Osteocyte (in vitro differentiated cells): ENCODE measurements around the gene EHD2. TPM values are rescaled to one million over a fixed set of nuclear protein-coding genes. Genes with fewer than 3 reads are reported as not detected.
"Not testable (repeated sequence)": the region's sequence is repeated elsewhere in the genome, so short reads cannot be mapped to it uniquely, and the experiment has no call there.

Experiments
- DNase-seq: peaks from one replicate; pipeline ENCODE4 v3.0.0; 2021; ENCODE audit warnings: mixed read lengths; ENCODE audit not compliant: unreplicated experiment; ENCODE audit errors: extremely low spot score
- H3K27ac Mint-ChIP-seq: one replicate; pipeline ENCODE4 v1.8.0; 2021; ENCODE audit warnings: mild to moderate bottlenecking, mixed read lengths; ENCODE audit not compliant: unreplicated experiment
- H3K27me3 Mint-ChIP-seq: one replicate; pipeline ENCODE4 v1.8.0; 2021; ENCODE audit warnings: mixed read lengths; ENCODE audit not compliant: unreplicated experiment
- H3K36me3 Mint-ChIP-seq: one replicate; pipeline ENCODE4 v1.8.0; 2021; ENCODE audit warnings: mixed read lengths; ENCODE audit not compliant: unreplicated experiment
- H3K4me1 Mint-ChIP-seq: one replicate; pipeline ENCODE4 v1.8.0; 2021; ENCODE audit warnings: mixed read lengths; ENCODE audit not compliant: unreplicated experiment
- H3K4me3 Mint-ChIP-seq: one replicate; pipeline ENCODE4 v1.8.0; 2021; ENCODE audit warnings: mild to moderate bottlenecking, moderate library complexity, mixed read lengths; ENCODE audit not compliant: unreplicated experiment
- H3K9me3 Mint-ChIP-seq: one replicate; pipeline ENCODE4 v1.8.0; 2021; ENCODE audit warnings: mixed read lengths; ENCODE audit not compliant: unreplicated experiment
- CTCF ChIP-seq: fragments of 200-600 bp; sonication (generic); IDR thresholded peaks from 2 replicates; pipeline ENCODE4 v1.5.0; 2021; ENCODE audit warnings: antibody characterized with exemption, mild to moderate bottlenecking, moderate library complexity
- long read RNA-seq: library from polyadenylated mRNA; unstranded; transcript quantifications from one replicate; pipeline ENCODE4 v2.0.0, GENCODE V29; 2021
- total RNA-seq: library from RNA; stranded (reverse); gene quantifications from 2 replicates; pipeline ENCODE4 v1.2.1, GENCODE V29; 2021

EHD2 gene, protein sequence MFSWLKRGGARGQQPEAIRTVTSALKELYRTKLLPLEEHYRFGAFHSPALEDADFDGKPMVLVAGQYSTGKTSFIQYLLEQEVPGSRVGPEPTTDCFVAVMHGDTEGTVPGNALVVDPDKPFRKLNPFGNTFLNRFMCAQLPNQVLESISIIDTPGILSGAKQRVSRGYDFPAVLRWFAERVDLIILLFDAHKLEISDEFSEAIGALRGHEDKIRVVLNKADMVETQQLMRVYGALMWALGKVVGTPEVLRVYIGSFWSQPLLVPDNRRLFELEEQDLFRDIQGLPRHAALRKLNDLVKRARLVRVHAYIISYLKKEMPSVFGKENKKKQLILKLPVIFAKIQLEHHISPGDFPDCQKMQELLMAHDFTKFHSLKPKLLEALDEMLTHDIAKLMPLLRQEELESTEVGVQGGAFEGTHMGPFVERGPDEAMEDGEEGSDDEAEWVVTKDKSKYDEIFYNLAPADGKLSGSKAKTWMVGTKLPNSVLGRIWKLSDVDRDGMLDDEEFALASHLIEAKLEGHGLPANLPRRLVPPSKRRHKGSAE
- total RNA-seq: 440 and 443 TPM in 2 replicates
- long read RNA-seq, partial matches to known transcripts: 0 of 29 reads
- long read RNA-seq, other reads (novel, unspliced or antisense): 26 of 29 reads

DNA sequence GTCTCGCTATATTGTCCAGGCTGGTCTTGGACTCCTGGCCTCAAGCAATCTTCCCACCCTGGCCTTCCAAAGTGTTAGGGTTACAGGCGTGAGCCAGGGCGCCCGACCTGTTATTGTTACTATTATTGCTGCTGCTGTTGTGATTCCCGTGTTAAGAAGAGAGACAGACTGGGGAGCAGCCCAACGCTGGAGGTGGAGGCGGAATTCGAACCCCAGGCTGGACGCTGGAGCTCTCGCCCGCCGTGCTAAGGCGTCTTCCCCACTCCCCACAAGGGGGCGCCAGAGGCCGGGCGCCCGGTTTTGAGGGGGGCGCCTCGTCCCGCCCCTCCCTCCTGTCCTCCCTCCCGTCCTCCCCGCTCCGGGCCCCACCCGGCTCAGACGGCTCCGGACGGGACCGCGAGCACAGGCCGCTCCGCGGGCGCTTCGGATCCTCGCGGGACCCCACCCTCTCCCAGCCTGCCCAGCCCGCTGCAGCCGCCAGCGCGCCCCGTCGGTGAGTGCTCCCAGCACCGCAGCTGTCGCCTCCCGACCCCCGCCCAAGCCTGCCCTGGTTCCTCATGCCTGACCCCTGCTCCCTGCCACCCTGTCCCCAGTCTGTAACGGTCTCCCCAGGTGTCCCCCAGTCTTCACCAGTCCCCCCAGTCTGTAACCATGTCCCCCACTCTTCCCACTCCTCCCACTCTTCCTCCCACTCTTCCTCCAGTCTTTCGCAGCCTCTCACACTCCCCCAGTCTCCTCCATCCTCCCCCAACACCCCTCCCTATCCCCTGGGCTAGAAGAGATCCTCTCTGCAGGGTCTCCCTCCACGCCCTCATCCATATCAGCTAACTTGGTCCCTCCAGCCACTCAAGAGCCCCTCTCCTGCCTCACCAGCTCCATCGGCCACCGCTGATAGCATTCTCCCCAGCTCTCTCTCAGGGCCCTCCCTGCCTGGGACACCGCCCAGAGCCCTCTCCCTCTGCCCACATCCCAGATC is at the start of gene EHD2:
Gene EHD2 (plus strand): TSS at position 377 of the 976 bp plus-strand sequence. CDS start 3,191 bp downstream, outside the sequence.
- H3K4me1 Mint-ChIP-seq: peaks cover 44% of the 10 kb centered on the region
- H3K27ac Mint-ChIP-seq: peak within 1 kb of the TSS; percentile 86
- H3K4me3 Mint-ChIP-seq: peak within 1 kb of the TSS; percentile 96
- peak; percentile 93 for DNase-seq
- no peaks in the 10 kb centered on the region for H3K9me3 Mint-ChIP-seq
- no peaks in the 10 kb centered on the region for H3K27me3 Mint-ChIP-seq
- peaks cover 27% of the 10 kb centered on the region for H3K36me3 Mint-ChIP-seq
- peak; percentile 100 for TF ChIP-seq CTCF

GRCh38 chr19:47663435-47663910 is 49.7 kb upstream of the EHD2 start:
- Mint-ChIP-seq H3K4me1 (peaks cover 27% of the 10 kb centered on the region), H3K27me3 (no peaks in the 10 kb centered on the region)

DNA sequence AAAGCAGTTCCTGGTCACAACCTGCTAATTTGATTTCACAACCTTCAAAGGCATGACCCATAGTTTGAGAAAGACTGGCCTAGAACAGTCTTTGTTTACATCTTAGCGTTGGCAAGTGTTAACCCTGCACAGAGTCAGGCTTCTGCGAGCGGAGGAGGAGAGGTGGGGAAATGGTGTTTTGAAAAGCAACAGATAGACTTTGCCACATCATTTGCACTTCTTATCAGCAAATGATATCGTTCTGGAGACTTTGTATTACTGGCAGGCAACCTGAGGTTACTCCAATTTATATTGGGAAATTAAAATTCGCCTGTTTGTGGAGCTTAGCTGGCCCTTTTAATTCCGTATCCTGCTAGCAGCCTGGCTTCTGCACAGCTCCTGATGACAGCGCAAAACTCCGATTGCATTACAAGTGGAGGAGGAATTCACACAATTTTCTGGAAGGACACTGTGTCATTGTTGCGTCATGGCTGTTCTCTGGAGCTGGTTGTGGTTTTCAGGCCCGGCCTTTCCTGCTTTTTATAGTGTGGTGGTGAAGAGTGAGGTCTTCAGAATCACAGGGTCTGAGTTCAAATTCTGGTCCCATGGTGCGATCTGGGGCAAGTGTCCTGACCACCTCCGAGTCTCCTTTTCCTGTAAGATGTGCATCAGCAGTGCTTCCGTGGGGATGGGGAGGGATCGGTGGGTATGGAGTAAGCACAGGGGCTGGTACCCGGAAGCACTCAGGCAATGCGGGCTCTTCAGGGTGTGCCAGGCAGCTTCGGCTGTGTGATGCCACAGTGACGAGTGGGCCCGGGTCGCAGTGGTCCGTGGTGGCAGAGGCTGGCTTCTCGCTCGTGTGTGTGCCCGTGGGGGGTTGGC is 49.1 kb upstream of the EHD2 start:
- no peak for DNase-seq
- Mint-ChIP-seq H3K27ac (peak overlapping the region; percentile 63), H3K27me3 (no peaks in the 10 kb centered on the region), H3K36me3 (peaks cover 2% of the 10 kb centered on the region), H3K4me3 (no peak overlapping the region), H3K9me3 (no peaks in the 10 kb centered on the region), H3K4me1 (peaks cover 27% of the 10 kb centered on the region)
- TF ChIP-seq CTCF: no peak

More at GRCh38 chr19:47663435-47663910, 49.7 kb upstream of the EHD2 start:
- no peaks in the 10 kb centered on the region for H3K9me3 Mint-ChIP-seq
- no peak for DNase-seq
- peaks cover 2% of the 10 kb centered on the region for H3K36me3 Mint-ChIP-seq
- TF ChIP-seq CTCF: no peak
- no peak overlapping the region for H3K4me3 Mint-ChIP-seq
- H3K27ac Mint-ChIP-seq: peak overlapping the region; percentile 63

DNA sequence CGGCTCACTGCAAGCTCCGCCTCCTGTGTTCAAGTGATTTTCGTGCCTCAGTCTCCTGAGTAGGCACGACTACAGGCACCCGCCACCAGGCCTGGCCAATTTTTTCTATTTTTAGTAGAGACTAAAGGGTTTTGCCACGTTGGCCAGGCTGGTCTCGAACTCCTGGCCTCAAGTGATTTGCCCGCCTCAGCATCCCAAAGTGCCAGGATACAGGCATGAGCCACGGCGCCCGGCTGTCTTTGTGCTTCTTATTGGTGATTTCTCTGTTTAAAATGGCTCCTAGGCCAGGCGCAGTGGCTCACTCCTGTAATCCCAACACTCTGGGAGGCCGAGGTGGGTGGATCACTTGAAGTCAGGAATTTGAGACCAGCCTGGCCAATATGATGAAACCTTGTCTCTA is 44.7 kb upstream of the EHD2 start:
- peaks cover 23% of the 10 kb centered on the region for H3K4me1 Mint-ChIP-seq
- not testable (repeated sequence) for H3K27me3 Mint-ChIP-seq, H3K36me3 Mint-ChIP-seq, H3K4me3 Mint-ChIP-seq, H3K9me3 Mint-ChIP-seq, H3K27ac Mint-ChIP-seq, DNase-seq
